HepG2 (cell line): ENCODE results near the gene LRRC42. TPM values are rescaled to one million over a fixed set of nuclear protein-coding genes. Genes with fewer than 3 reads are reported as not detected.
A peak's percentile ranks its signal among the peaks of the same experiment; 100 is the strongest.

Experiments
- HNRNPK ChIP-seq: fragments of 200-400 bp; formaldehyde crosslinking; IDR thresholded peaks from 2 replicates; pipeline ENCODE4 v1.6.1; 2018; ENCODE audit warnings: low read length, low read depth, moderate library complexity, mild to moderate bottlenecking; ENCODE audit not compliant: poor library complexity, severe bottlenecking
- HOXA9 ChIP-seq: sonication (generic); formaldehyde crosslinking; IDR thresholded peaks from 2 replicates; pipeline ENCODE4 v1.8.1; 2022; ENCODE audit warnings: missing genetic modification reagents, mild to moderate bottlenecking, moderate library complexity, borderline replicate concordance
- SNRNP70 ChIP-seq: fragments of 200-400 bp; formaldehyde crosslinking; IDR thresholded peaks from 2 replicates; pipeline ENCODE4 v1.6.1; 2017; ENCODE audit warnings: mild to moderate bottlenecking, low read depth, low read length, moderate library complexity
- ZNF274 ChIP-seq: sonication (generic); formaldehyde crosslinking; IDR thresholded peaks from 2 replicates; pipeline ENCODE4 v1.5.1; 2020; ENCODE audit warnings: mild to moderate bottlenecking, missing genetic modification reagents
- ZNF329 ChIP-seq: sonication (generic); formaldehyde crosslinking; IDR thresholded peaks from 2 replicates; pipeline ENCODE4 v1.9.0; 2021; ENCODE audit warnings: low read depth, mild to moderate bottlenecking, missing genetic modification reagents
- ZNF501 ChIP-seq: sonication (generic); formaldehyde crosslinking; IDR thresholded peaks from 2 replicates; pipeline ENCODE4 v1.5.1; 2020; ENCODE audit warnings: mild to moderate bottlenecking, moderate library complexity, missing genetic modification reagents
- ZNF749 ChIP-seq: sonication (generic); formaldehyde crosslinking; IDR thresholded peaks from 2 replicates; pipeline ENCODE4 v1.8.0; 2022; ENCODE audit warnings: mild to moderate bottlenecking, missing genetic modification reagents, moderate library complexity, borderline replicate concordance
- polyA plus RNA-seq, 8 experiments: library from polyadenylated mRNA; depleted of rRNA in 3 of 8; stranded (reverse) in 7 of 8; unstranded in 1 of 8; fragments of >200 nt; fragmentation: Illumina TruSeq in 4 of 8; extraction: Trizol in 4 of 8; gene quantifications; 2 replicates each; pipeline versions ENCODE4 v1.2.1 to v1.2.3, GENCODE V29; 2011 to 2016; ENCODE audit warnings: low read depth in 4 of 8, missing spikeins in 1 of 8, mixed read lengths in 1 of 8; ENCODE audit not compliant: insufficient read depth in 1 of 8
- total RNA-seq, 5 experiments: library from RNA; depleted of rRNA; stranded (reverse); fragments of >200 nt; fragmentation: Illumina TruSeq; extraction: Trizol; gene quantifications; 2 replicates each; pipeline ENCODE4 v1.2.3, GENCODE V29; 2016; ENCODE audit warnings: low read depth in 1 of 5
- TF ChIP-seq, protein P1 (sequence below): sonication (generic); formaldehyde crosslinking; IDR thresholded peaks from 2 replicates; pipeline ENCODE4 v1.8.0; 2022; ENCODE audit warnings: mild to moderate bottlenecking, missing genetic modification reagents, moderate library complexity
- TF ChIP-seq, protein P2 (sequence below): IDR thresholded peaks from 2 replicates; pipeline ENCODE4 v1.6.1; 2012; ENCODE audit warnings: low read depth, low read length, improper control_type of control experiment
- TF ChIP-seq, protein P3 (sequence below): sonication (generic); formaldehyde crosslinking; IDR thresholded peaks from 2 replicates; pipeline ENCODE4 v1.4.0; 2020; ENCODE audit warnings: missing genetic modification reagents
- TF ChIP-seq, protein P4 (sequence below): sonication (generic); formaldehyde crosslinking; IDR thresholded peaks from 2 replicates; pipeline ENCODE4 v1.4.0; 2020; ENCODE audit warnings: missing genetic modification reagents, borderline replicate concordance
- TF ChIP-seq, protein P5 (sequence below): sonication (generic); formaldehyde crosslinking; conservative IDR thresholded peaks from 2 replicates; pipeline ENCODE4 v1.8.0; 2022; ENCODE audit warnings: low read depth, missing genetic modification reagents

LRRC42 gene
- total and polyA plus RNA-seq, 2 of the 13 experiments (the other 11 are each of a cell fraction or from before 2014, with no cell fraction given), result 30.6 to 43.6 TPM

DNA sequence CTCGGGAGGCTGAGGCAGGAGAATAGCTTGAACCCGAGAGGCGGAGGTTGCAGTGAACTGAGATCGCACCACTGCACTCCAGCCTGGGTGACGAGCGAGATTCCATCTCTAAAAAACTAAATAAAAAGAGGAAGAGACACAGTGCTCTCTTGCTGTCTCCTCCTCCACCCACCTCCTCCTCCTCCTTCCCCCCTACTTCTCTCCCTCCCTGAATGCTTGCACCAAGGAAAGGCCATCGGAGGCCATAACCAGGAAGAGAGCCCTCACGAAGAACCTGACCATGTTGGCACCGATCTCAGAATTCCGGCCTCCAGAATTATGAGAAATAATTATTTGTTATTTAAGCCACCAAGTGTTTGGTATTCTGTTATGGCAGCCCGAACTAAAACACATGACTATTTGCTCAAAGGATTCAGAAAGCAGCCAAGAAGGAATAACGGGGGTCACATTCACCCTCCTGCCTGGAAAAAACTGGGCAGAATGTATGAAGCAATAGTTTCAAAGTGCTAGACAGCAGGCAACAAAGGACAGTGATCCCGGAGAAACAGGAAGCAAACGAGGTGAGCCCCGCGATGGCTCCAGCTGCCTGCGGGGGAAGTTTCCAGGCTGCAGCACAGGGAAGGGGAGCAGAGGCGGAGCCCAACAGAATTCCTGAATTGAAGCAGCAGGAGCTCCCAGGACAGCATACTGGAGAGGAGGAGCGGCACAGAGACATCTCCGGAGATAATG is 36.0 kb downstream of the LRRC42 start (continued):
- TF ChIP-seq, protein P1, sequence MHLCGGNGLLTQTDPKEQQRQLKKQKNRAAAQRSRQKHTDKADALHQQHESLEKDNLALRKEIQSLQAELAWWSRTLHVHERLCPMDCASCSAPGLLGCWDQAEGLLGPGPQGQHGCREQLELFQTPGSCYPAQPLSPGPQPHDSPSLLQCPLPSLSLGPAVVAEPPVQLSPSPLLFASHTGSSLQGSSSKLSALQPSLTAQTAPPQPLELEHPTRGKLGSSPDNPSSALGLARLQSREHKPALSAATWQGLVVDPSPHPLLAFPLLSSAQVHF, result no peak
- TF ChIP-seq ZNF501 (no peak; the same call in 1 of the 2 replicates), ZNF329 (CRISPR knock-in tag) (no peak), HNRNPK (no peak), SNRNP70 (no peak), HOXA9 (no peak), ZNF749 (CRISPR knock-in tag) (no peak), ZNF274 (CRISPR knock-in tag) (0 out of 2 replicates have a peak, but pooled peaks have one; percentile 25)
- TF ChIP-seq, protein P2, sequence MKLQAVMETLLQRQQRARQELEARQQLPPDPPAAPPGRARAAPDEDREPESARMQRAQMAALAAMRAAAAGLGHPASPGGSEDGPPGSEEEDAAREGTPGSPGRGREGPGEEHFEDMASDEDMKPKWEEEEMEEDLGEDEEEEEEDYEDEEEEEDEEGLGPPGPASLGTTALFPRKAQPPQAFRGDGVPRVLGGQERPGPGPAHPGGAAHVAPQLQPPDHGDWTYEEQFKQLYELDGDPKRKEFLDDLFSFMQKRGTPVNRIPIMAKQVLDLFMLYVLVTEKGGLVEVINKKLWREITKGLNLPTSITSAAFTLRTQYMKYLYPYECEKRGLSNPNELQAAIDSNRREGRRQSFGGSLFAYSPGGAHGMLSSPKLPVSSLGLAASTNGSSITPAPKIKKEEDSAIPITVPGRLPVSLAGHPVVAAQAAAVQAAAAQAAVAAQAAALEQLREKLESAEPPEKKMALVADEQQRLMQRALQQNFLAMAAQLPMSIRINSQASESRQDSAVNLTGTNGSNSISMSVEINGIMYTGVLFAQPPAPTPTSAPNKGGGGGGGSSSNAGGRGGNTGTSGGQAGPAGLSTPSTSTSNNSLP, result no peak
- TF ChIP-seq, protein P3, sequence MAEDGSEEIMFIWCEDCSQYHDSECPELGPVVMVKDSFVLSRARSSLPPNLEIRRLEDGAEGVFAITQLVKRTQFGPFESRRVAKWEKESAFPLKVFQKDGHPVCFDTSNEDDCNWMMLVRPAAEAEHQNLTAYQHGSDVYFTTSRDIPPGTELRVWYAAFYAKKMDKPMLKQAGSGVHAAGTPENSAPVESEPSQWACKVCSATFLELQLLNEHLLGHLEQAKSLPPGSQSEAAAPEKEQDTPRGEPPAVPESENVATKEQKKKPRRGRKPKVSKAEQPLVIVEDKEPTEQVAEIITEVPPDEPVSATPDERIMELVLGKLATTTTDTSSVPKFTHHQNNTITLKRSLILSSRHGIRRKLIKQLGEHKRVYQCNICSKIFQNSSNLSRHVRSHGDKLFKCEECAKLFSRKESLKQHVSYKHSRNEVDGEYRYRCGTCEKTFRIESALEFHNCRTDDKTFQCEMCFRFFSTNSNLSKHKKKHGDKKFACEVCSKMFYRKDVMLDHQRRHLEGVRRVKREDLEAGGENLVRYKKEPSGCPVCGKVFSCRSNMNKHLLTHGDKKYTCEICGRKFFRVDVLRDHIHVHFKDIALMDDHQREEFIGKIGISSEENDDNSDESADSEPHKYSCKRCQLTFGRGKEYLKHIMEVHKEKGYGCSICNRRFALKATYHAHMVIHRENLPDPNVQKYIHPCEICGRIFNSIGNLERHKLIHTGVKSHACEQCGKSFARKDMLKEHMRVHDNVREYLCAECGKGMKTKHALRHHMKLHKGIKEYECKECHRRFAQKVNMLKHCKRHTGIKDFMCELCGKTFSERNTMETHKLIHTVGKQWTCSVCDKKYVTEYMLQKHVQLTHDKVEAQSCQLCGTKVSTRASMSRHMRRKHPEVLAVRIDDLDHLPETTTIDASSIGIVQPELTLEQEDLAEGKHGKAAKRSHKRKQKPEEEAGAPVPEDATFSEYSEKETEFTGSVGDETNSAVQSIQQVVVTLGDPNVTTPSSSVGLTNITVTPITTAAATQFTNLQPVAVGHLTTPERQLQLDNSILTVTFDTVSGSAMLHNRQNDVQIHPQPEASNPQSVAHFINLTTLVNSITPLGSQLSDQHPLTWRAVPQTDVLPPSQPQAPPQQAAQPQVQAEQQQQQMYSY (CRISPR knock-in tag), result no peak
- TF ChIP-seq, protein P4, sequence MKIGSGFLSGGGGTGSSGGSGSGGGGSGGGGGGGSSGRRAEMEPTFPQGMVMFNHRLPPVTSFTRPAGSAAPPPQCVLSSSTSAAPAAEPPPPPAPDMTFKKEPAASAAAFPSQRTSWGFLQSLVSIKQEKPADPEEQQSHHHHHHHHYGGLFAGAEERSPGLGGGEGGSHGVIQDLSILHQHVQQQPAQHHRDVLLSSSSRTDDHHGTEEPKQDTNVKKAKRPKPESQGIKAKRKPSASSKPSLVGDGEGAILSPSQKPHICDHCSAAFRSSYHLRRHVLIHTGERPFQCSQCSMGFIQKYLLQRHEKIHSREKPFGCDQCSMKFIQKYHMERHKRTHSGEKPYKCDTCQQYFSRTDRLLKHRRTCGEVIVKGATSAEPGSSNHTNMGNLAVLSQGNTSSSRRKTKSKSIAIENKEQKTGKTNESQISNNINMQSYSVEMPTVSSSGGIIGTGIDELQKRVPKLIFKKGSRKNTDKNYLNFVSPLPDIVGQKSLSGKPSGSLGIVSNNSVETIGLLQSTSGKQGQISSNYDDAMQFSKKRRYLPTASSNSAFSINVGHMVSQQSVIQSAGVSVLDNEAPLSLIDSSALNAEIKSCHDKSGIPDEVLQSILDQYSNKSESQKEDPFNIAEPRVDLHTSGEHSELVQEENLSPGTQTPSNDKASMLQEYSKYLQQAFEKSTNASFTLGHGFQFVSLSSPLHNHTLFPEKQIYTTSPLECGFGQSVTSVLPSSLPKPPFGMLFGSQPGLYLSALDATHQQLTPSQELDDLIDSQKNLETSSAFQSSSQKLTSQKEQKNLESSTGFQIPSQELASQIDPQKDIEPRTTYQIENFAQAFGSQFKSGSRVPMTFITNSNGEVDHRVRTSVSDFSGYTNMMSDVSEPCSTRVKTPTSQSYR (CRISPR knock-in tag), result no peak
- TF ChIP-seq, protein P5, sequence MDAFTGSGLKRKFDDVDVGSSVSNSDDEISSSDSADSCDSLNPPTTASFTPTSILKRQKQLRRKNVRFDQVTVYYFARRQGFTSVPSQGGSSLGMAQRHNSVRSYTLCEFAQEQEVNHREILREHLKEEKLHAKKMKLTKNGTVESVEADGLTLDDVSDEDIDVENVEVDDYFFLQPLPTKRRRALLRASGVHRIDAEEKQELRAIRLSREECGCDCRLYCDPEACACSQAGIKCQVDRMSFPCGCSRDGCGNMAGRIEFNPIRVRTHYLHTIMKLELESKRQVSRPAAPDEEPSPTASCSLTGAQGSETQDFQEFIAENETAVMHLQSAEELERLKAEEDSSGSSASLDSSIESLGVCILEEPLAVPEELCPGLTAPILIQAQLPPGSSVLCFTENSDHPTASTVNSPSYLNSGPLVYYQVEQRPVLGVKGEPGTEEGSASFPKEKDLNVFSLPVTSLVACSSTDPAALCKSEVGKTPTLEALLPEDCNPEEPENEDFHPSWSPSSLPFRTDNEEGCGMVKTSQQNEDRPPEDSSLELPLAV, result no peak
